ENCODE data around the gene INSC.
A peak's percentile ranks its signal among the peaks of the same experiment; 100 is the strongest.
"Not testable (repeated sequence)": the region's sequence is repeated elsewhere in the genome, so short reads cannot be mapped to it uniquely, and the experiment has no call there.

INSC gene, protein sequence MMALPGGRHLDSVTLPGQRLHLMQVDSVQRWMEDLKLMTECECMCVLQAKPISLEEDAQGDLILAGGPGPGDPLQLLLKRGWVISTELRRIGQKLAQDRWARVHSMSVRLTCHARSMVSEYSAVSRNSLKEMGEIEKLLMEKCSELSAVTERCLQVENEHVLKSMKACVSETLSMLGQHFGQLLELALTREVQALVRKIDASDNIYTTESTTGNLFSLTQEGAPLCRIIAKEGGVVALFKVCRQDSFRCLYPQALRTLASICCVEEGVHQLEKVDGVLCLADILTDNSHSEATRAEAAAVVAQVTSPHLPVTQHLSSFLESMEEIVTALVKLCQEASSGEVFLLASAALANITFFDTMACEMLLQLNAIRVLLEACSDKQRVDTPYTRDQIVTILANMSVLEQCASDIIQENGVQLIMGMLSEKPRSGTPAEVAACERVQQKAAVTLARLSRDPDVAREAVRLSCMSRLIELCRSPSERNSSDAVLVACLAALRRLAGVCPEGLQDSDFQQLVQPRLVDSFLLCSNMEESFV

DNA sequence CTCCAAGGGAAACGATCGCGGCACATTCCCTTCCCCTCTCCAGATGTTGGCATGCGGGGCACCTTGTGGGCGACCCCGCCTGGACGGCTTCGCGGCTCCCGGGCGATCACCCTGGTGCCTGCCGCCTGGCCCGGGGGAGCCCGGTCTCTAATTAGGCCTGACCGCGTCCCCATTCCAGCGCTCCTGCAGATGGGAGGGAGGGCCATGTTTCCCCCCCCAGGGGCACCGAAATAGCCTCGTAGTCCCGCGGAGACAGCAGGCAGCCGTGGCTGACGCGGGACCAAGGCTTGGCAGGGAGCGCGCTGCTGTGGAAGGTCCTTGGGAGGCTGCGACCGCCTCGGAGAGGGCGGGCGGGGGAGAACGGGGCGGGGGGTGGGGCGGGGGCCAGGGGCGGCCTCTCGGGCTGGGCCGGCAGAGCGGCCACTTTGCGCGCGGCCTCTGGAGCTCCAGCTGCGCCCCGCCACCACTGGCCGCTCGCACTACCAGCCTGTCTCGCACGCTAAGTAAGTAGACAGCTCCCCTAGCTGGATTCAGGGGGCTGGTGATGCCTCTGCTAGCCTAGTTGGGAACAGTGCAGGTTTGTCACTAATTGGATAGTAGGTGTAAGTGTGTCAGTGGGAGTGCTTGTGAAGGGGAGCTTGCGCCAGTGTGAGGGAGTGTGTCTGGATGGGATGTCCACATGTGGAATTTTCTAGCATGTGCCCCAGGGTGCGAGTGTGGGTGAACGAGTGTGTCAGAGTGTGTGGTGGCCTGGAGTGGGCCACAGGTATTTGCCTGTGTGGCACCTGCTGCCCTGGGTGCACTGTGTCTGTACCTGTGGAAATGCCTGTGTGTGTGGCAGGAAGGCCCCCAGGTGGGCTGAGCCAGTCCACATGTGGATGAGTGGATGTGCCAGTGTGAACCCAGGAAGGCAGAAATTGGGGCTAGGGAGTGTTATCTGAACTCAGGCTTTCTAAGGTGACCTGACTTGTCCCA is at the start of gene INSC:
TSS of gene INSC (plus strand) at position 423 of the 975 bp plus-strand sequence. CDS start 34,252 bp downstream, outside the sequence.
- Mint-ChIP-seq H3K27ac (peak within 1 kb of the TSS; percentile 30), H3K27me3 (peaks cover 13% of the 10 kb centered on the region), H3K4me1 (peaks cover 48% of the 10 kb centered on the region), H3K36me3 (no peaks in the 10 kb centered on the region), H3K9me3 (peaks cover 3% of the 10 kb centered on the region), H3K4me3 (peak within 1 kb of the TSS; percentile 82)
- DNase-seq (ENCODE audit: low spot score in 2 of 2): no peak
- ATAC-seq (ENCODE audit: low read depth): no peak

DNA sequence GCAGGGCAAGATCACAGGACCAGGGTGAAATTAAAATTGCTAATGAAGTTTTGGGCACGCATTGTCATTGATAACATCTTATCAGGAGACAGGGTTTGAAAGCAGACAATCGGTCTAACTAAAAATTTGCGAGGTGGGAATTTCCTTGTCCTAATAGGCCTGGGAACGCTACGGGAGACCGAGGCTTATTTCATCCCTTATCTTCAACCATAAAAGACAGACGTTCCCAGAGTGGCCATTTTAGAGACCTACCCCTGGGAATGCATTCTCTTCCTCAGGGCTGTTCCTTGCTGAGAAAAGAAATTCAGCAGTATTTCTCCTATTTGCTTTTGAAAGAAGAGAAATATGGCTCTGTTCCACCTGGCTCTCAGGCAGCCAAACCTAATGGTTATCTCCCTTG is 45.0 kb upstream of the INSC start:
- not testable (repeated sequence) for ATAC-seq (ENCODE audit: low read depth); H3K27ac Mint-ChIP-seq; H3K9me3 Mint-ChIP-seq; H3K4me3 Mint-ChIP-seq; H3K36me3 Mint-ChIP-seq; DNase-seq (ENCODE audit: low spot score in 2 of 2); H3K4me1 Mint-ChIP-seq
- H3K27me3 Mint-ChIP-seq: peaks cover 19% of the 10 kb centered on the region

DNA sequence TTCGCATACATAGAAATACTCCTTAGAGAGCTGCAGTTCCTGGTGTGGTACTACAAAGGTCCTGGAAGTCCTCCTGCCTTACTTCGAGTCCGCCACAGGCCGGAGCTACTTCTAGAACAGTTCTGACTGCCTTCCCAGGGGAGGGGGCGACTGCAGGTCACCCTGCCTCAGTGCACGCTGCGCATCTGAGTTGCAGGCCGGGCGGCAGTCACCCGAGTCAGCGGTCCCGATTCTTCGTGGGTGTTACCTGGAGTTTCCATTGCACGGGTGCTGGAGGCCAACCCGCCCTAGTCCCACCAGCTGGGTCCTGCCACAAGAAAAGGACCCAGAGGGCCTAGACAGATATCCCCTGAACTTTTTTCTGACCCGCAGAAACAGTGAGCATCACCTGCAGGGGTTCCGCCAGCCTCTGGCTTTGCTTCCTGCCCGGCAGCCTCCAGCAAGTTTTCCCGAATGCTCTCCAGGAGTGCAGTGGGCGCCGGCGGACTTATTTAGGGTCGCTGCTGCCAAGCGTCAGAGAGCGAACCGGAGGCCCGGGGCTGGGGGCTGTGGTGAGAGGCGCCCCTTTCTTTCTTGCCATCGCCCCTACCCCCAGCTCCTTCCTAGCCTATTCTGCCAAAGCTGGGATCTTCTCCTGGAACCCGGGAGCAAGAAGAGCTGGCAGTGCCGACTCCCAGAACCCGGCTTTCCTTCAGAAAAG is 43.0 kb upstream of the INSC start:
- Mint-ChIP-seq H3K27ac (no peak overlapping the region), H3K4me3 (no peak overlapping the region), H3K9me3 (peaks cover 9% of the 10 kb centered on the region), H3K36me3 (peaks cover 2% of the 10 kb centered on the region), H3K4me1 (peaks cover 9% of the 10 kb centered on the region), H3K27me3 (peaks cover 17% of the 10 kb centered on the region)
- ATAC-seq (ENCODE audit: low read depth) (no peak), DNase-seq (ENCODE audit: low spot score in 2 of 2) (no peak)

DNA sequence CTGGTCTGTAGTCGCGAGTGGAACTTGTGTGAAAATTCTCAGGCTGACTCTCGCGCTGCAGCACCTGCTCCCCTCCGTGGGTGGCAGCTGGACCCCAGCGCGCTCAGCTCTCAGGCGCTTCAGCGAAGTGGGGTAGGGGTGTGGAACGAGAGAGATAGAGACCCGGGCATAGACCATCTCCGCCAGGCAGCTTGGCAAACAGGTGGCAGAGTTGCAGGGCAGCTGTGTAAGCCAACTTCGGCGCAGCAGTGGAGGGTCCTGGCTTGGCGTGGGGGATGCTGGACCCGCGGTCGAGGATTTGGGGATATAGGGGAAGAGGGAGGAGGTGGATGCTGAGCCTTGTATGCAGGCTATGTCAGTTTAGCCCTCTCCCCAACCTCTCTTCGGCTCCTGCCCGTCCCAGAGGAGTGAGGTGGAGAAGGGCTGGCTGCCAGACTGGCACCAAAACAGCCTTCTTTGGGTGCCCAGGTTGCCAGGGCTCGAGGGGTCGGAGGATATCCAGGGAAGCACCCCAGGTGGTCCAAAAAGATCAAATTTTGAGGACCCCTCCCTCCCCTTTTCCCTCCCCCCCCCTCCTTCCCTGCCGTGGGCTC is 42.1 kb upstream of the INSC start:
- DNase-seq (ENCODE audit: low spot score in 2 of 2) (no peak), ATAC-seq (ENCODE audit: low read depth) (no peak)
- Mint-ChIP-seq H3K4me3 (no peak overlapping the region), H3K4me1 (peaks cover 9% of the 10 kb centered on the region), H3K27me3 (peaks cover 17% of the 10 kb centered on the region), H3K9me3 (peaks cover 9% of the 10 kb centered on the region), H3K36me3 (peaks cover 2% of the 10 kb centered on the region), H3K27ac (no peak overlapping the region)

DNA sequence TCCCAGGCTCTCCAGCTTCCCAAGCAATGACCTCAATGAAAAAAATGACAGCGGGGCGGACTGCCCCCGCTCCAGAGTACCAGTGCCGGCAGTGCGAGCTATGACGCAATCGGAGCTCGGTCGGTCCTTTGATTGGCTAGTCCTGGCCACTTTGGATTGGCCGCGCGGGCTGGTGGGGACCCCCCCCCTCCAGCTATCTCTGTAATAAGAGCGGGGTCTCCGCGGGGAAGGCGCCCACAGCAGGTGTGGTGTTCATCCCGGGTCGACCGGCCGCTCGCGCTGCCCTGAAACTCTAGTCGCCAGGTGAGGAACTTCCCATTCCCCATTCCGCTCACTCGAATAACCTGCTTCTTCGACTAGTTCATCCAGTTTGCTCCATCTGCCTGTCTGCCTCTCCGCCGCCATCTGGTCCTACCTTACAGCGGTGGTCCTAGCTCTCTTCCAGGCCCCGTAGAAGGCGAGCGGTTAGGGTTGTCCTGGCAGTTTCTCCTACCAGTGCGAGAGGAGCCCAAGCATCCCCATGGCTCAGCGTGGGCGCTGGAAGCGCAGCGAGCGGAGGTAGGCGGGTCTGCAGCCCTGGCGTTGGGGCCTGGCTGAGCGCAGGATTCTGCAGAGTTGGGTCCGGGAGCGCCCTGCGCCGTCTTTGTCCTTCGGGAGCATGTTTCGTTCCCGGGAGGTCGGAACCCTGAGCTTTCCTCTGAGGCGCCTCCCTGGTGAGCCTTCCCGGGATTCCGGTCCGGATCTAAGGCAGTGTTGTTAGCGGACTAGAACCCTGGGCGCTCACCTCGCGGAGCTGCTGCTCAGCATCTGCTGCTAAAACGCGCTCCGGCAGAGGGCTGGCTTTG is 41.1 kb upstream of the INSC start, which contains the start of gene CALCB:
TSS of gene CALCB (plus strand) at position 233 of the 845 bp plus-strand sequence. CDS start 1,126 bp downstream, outside the sequence.
- H3K36me3 Mint-ChIP-seq: peaks cover 1% of the 10 kb centered on the region
- peak within 1 kb of the TSS; percentile 69 for H3K4me3 Mint-ChIP-seq
- H3K4me1 Mint-ChIP-seq: peaks cover 11% of the 10 kb centered on the region
- ATAC-seq (ENCODE audit: low read depth) (no peak), DNase-seq (ENCODE audit: low spot score in 2 of 2) (no peak)
- H3K27me3 Mint-ChIP-seq: peaks cover 13% of the 10 kb centered on the region
- no peak within 1 kb of the TSS for H3K27ac Mint-ChIP-seq
- peaks cover 4% of the 10 kb centered on the region for H3K9me3 Mint-ChIP-seq

DNA sequence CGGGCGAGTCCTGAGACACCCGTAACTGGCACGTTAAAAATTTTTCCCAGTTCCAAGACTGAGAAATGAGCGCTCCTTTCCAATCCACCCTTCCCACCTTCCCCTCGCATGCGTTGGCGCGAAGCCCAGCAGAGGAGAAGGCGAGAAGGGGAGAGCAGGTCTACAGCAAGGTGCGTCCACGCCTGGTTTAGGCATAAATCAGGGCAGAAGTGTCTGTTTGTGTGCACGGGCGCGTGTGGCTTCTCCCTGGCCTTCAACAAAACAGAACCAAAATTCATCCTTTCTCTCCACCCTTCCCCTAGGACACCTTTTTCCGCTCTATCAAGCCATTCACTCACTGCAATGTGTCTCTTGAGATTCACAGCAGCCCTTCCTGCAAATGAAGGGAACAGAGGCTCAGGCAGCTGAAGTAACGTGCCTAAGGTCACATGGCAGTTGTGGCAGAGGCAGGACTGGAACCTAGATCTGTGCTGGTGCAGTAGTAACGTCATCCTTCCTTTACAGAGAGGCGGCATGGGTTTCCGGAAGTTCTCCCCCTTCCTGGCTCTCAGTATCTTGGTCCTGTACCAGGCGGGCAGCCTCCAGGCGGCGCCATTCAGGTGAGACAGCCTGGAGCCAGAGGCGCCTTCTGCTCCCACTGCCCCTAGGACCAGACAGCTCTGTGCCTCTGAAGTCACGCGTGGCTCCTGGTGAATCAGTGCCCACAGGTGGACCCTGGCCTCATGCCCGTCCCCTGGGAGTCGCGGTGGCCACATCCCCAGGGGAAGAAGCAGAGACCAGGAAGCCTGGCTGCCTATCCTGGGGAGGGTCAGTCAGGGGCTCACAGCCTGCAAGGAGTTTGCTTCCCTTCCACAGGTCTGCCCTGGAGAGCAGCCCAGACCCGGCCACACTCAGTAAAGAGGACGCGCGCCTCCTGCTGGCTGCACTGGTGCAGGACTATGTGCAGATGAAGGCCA is 40.2 kb upstream of the INSC start:
- peak; percentile 62 to 76 for DNase-seq (ENCODE audit: low spot score in 2 of 2)
- peak; percentile 88 for ATAC-seq (ENCODE audit: low read depth)
- H3K9me3 Mint-ChIP-seq: peaks cover under 1% of the 10 kb centered on the region
- no peak overlapping the region for H3K27ac Mint-ChIP-seq
- H3K27me3 Mint-ChIP-seq: peaks cover 12% of the 10 kb centered on the region
- no peaks in the 10 kb centered on the region for H3K36me3 Mint-ChIP-seq
- H3K4me1 Mint-ChIP-seq: peaks cover 11% of the 10 kb centered on the region
- peak overlapping the region; percentile 69 for H3K4me3 Mint-ChIP-seq

DNA sequence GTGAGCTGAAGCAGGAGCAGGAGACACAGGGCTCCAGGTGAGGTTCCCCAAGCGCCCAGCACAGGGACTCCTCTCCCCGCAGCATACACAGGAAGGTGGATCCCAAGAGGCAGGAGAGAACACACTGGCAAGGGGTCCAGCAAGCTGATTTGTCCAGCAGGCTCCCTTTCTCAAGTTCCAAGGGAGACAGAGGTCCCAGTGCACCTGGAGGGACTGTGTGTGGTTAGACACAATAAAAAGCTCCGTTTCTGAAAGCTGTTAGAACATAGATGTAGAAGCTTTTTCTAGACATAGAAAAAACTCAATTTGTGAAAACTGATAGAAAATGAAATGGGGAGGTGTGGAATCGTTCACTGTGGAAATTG is 39.6 kb upstream of the INSC start:
- H3K27ac Mint-ChIP-seq: no peak overlapping the region
- H3K4me1 Mint-ChIP-seq: peaks cover 11% of the 10 kb centered on the region
- H3K4me3 Mint-ChIP-seq: no peak overlapping the region
- H3K36me3 Mint-ChIP-seq: no peaks in the 10 kb centered on the region
- no peaks in the 10 kb centered on the region for H3K9me3 Mint-ChIP-seq
- H3K27me3 Mint-ChIP-seq: peaks cover 12% of the 10 kb centered on the region
- ATAC-seq (ENCODE audit: low read depth): no peak
- DNase-seq (ENCODE audit: low spot score in 2 of 2): no peak

DNA sequence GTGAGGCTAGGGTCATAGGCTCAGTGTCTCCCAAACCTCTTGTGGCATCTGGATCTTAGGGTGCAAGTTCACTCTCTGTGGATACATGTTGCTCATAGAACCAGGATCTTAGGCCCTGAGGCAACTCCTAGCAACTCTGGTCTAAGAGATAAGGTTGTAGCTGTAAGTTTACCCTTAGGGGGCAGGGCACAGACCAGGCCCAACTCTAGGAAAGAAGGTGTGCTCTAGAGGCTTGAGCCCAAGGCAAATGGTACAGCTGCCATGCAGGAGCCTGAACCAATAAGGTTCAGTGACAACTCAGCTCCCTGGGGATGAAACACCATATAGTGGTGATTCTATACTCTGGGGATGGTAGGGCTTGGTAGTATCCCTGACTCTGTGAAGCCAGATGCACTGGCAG is 23.5 kb upstream of the INSC start:
- Mint-ChIP-seq H3K36me3 (peaks cover 4% of the 10 kb centered on the region), H3K27me3 (peaks cover 12% of the 10 kb centered on the region), H3K9me3 (peaks cover 10% of the 10 kb centered on the region), H3K4me3 (no peak overlapping the region), H3K27ac (no peak overlapping the region), H3K4me1 (peaks cover 10% of the 10 kb centered on the region)
- ATAC-seq (ENCODE audit: low read depth) (no peak), DNase-seq (ENCODE audit: low spot score in 2 of 2) (no peak)

DNA sequence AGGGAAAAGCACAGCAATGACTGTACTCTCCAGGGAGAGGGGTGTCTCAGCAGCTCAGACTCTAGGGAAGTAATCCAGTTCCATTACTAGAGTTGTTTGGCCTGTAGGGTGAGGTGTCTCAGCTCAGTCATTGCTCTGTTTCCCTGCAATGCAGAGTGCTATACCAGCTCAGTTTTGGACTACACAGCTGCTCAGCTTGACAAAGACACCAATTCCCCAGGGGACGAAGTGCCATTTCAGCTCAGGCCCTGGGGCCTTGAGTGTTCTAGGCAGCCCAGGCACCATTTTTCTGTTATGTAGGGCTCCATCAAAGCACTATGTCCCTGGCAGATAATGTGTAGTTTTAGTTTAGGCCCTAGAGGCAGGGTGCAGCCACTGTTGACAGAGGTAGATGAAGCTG is 23.1 kb upstream of the INSC start:
- peak; percentile 26 for ATAC-seq (ENCODE audit: low read depth)
- Mint-ChIP-seq H3K27me3 (peaks cover 12% of the 10 kb centered on the region), H3K27ac (no peak overlapping the region), H3K4me3 (no peak overlapping the region), H3K9me3 (peaks cover 10% of the 10 kb centered on the region), H3K4me1 (peaks cover 10% of the 10 kb centered on the region), H3K36me3 (peaks cover 4% of the 10 kb centered on the region)
- no peak for DNase-seq (ENCODE audit: low spot score in 2 of 2)

DNA sequence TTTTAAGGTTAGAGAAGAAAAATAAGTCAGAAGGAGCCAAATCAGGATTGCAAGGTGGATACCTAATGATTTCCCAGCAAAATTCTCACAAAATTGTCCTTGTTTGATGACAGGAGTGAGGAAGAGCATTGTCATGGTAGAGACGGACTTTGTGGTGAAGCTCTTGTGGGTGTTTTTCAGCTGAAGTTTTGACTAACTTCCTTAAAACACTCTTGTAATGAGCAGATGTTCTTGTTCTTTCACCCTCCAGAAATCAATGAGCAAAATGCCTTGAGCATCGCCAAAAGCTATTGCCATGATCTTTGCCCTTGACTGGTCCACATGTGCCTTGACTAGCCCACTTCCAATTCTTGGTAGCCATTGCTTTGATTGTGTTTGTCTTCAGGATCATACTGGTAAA is 21.3 kb upstream of the INSC start:
- peaks cover 10% of the 10 kb centered on the region for H3K4me1 Mint-ChIP-seq
- peak; percentile 59 for ATAC-seq (ENCODE audit: low read depth)
- peaks cover 1% of the 10 kb centered on the region for H3K9me3 Mint-ChIP-seq
- H3K4me3 Mint-ChIP-seq: no peak overlapping the region
- H3K36me3 Mint-ChIP-seq: no peaks in the 10 kb centered on the region
- DNase-seq (ENCODE audit: low spot score in 2 of 2): no peak
- H3K27ac Mint-ChIP-seq: no peak overlapping the region
- peaks cover 12% of the 10 kb centered on the region for H3K27me3 Mint-ChIP-seq

DNA sequence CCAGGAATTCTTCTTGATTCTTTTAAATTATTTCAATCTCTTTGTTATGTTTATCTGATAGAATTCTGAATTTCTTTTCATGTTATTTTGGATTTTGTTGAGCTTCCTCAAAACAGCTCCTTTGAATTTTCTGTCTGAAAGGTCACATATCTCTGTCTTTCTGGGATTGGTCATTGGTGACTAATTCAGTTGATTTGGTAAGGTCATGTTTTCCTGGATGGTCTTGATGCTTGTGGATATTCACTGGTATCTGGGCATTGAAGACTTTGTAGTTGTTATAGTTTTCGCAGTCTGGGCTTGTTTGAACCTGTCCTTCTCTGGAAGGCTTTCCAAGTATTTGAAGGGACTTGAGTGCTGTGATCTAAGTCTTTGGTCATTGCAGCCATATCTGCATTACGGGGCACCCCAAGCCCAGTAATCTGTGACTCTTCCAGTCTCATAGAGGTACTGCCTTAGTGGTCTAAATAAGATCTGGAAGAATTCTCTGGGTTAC is 18.9 kb upstream of the INSC start:
- H3K4me3 Mint-ChIP-seq: no peak overlapping the region

DNA sequence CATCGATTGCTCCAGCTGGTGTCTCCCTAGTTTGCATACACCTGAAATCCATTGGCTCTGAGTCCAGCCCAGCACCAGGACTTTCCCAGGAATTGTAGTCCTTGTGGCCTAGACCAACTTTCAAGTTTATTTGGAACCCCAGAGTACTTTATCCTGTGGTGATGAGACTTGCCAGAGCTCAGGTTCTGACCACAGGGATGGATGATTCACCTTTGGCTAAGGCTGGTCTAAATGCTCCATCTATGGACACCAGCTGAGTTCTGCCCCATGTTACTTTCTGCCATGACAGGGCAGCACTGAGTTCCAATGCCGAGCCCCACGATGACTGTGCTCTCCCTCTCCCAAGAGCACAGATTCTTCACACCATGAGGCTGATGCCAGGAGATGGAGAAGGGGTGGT is 17.3 kb upstream of the INSC start:
- H3K4me1 Mint-ChIP-seq: peaks cover 4% of the 10 kb centered on the region
- no peak overlapping the region for H3K4me3 Mint-ChIP-seq
- peaks cover 12% of the 10 kb centered on the region for H3K27me3 Mint-ChIP-seq
- no peak overlapping the region for H3K27ac Mint-ChIP-seq
- no peaks in the 10 kb centered on the region for H3K36me3 Mint-ChIP-seq
- DNase-seq (ENCODE audit: low spot score in 2 of 2) (no peak), ATAC-seq (ENCODE audit: low read depth) (no peak)
- H3K9me3 Mint-ChIP-seq: no peaks in the 10 kb centered on the region

More for the DNA sequence above, 18.9 kb upstream of the INSC start:
- Mint-ChIP-seq H3K4me1 (peaks cover 7% of the 10 kb centered on the region), H3K9me3 (no peaks in the 10 kb centered on the region), H3K27ac (no peak overlapping the region), H3K27me3 (peaks cover 12% of the 10 kb centered on the region), H3K36me3 (no peaks in the 10 kb centered on the region)
- ATAC-seq (ENCODE audit: low read depth): no peak
- no peak for DNase-seq (ENCODE audit: low spot score in 2 of 2)
